Fibroblast of skin of back (primary cell): ENCODE results near the gene SLC30A9.

Source experiments
- DNase-seq: peaks from one replicate; pipeline ENCODE4 v3.0.0-alpha.2; 2013

The SLC30A9 gene

DNA sequence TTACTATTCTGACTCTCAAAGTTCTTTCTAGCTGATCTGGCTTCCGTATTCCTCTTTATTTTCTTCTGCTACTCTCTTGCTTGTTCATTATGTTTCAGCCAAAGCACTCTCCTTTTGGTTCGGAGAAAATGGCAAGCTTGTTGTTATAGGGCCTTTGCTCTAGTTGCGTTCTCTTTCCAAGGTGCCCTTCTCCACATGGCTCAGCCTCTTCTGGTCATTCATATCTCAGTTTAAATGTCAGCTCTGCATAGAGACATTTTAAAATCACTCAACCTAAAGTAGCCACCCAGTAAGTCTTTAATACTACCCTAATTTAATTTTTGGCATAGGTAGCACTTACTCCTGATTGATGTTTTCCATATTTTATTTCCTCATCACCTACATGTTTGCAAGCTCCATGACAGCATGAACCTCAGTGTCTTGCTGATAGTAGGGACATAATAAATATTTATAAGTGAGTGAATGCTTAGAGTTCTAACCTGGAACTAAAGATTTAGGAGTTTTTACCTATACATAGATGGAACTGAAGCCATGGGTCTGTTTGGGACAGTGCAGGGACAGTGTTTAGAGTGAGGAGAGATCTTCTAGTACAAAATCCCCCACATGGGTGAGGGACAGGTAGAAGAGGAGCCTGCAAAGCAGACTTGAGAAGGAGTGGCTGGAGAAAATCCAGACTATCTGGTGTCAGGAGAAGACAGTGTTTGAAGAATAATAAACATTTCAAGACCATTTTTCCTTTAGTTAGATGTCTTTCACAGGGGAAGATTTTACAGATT lies 17.9 kb downstream of the SLC30A9 start:
- no peak for DNase-seq

DNA sequence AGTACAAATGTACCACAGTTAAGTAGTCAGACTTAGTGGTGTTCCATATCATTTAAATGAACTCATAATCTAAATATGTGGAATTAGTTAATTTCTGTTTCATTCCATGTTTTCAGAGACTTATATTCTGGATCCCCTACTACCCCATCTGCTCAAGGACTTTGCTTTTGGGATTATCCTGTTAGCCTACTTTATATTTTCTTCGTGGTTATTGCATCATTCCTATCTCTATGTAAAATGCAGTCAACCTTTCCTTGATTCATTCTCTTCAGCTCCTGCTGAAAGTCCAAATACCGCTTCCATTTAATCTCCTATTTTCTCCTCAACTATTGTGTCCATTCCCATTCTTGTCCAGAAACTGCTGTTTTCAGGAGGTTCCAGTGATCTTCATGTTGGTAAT lies 25.1 kb downstream of the SLC30A9 start:
- no peak for DNase-seq

DNA sequence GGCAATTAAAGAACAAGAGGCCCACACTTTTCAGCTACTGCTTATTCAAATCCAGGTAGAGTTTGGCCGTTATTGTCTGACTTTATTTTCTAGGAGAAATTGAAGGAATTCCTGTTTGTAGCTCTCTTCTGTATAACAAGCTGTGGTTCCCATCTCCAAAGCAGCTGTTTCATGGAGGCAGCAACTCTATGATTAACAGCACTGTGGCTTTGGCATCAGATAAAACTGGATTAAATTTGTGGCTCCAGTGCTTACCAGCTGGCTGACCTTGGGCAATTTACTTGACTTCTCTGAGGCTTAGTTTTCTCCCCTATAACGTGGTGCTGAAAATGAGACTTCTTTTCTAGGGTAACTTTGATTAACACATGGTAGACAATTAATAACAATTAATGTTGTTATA lies 28.1 kb downstream of the SLC30A9 start:
- no peak for DNase-seq

DNA sequence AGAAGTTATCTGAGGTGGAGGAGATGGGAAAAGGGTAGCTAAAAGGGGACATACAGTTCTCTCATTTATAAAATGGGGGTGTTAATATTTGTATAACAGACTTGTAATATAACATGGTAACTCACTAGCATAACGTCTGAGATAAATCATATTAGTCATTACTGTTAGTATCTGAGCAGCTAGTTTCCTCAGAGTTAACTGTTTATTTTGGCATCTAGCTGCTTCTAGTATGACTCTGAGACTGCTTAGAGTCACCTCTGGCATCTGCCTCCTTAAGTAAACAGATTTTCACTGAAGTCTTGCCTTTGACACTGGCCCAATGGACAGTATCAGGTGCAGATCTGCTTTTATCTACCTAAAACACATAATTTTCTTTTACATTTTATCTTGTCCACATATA lies 58.1 kb downstream of the SLC30A9 start:
- DNase-seq, result peak; percentile 61

DNA sequence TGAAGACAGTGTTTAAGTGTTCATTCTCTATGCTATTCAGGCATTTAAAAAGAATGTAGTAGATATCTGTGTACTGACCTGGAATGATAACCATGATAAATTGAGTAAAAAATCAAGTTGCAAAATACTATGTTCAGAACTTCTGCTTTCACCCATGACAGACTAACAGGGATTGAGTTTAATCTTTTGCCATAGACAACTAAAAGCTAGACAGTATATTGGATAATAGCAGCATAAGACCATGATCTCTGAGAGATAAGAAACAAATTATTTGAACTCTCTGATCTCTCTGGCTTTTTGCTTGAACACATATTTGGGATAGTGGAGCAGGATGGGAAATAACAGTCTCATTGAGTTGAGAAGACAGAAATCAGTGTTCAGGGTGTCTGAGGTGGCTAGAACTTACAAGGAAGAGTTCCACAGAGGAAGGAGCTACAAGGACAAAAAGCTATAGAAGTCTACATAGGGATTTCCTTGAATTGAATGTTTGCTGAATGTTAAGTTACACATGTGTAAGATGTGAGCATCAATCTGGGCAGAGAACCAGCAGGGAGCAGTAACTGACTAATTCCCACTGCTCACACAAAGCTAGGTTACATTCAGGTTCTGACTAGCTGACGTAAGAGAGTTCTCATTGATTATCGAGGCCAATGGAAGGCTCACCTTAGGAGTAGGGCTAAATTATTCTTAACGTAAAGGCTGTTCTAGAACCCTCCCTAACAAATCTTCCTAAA lies 60.4 kb downstream of the SLC30A9 start:
- no peak for DNase-seq

DNA sequence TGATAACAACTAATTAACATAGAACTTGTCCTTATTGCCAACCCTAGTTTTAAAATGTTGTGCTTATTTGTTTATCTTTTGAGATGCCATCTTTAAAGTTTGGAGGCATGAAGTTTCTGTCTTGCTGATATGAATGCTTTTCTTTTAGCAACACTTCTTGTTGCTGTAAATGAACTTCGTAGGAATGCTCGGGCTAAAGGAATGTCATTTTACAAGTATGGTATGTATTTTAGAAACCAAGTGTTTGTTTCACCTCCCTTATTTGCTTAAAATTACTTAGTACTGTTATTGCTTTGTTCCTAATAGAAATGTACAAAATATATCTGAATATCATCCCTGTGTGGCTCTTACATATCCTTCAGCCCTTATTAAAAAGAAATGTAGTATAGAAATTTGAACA lies 76.1 kb downstream of the SLC30A9 start:
- no peak for DNase-seq

DNA sequence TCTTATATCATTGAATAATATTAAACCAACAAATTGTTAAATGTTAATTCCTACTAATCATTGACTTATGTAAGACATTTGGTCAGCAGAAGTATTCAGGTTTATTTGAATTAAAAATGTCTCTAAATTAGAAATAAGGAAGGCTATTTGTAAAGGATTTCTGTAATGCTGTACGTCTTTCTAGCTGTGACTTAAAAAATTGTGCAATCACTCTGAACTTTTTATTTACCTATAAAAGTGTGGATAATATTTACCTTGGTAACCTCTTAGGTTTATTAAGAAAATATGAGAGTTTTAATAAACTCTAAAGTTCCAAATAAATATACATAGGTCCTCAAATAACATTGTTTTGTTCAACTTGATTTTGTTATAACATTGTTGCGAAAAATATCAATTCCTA lies 76.9 kb downstream of the SLC30A9 start:
- no peak for DNase-seq

DNA sequence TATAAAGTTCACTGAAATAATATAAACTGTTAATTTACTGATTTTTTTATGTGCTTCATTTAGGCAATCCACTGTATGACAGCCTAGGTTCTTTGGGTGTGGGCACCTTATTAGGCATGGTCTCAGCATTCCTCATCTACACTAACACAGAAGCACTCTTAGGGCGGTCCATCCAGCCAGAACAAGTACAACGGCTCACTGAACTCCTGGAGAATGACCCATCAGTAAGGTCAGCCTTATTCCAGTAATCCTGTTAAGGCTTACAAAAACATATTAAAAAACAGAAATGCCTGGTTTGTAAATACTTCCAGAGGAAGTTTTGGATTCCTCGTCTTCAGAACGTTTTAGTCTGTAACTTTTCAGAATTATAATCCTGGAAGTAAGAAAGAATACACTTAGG lies 80.1 kb downstream of the SLC30A9 start:
- no peak for DNase-seq

DNA sequence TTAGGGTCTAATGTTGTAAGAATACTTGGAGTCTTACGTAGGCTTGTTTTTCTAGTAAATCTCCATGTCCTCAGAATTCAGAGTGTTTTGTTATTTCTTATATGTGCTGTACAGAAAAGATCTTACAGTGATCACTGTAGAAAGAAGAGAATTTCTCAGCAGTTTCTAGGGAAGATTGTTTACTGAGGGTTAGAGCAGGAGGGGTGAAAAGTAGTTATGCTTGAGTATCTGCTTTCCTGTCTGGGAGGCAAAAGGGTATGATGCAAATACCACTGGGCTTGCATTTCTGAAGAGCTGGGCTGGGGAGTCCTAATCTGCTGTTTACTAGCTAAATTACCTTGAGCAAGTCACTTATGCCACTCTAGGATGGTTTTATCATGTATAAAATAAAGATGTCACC lies 84.0 kb downstream of the SLC30A9 start:
- DNase-seq, result no peak

DNA sequence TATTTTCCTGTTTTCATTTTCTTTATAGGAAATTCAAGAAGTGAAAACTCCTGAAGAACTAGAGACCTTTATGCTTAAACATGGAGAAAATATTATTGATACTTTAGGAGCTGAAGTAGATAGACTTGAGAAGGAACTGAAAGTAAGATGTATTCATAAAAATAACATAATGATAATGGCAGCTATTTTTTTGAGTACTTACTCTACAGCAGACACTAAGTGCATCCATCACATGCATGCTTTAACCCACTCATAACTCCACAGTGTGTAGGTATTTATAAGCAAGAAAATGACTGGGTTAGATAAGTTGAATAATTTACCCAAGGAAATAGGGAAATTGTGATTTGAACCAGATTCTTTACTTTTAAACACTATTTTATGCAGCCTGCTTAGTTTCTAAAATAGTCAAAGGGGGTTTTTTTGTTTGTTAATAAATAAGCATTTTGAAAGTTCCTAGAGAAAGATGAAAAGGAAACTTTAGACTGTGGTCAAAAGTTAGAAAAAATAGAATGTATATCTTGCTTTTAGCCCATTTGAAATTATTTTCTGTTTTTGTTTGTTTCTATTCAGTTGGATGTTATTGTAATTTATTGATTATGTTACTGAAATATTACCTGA lies 88.0 kb downstream of the SLC30A9 start:
- no peak for DNase-seq

DNA sequence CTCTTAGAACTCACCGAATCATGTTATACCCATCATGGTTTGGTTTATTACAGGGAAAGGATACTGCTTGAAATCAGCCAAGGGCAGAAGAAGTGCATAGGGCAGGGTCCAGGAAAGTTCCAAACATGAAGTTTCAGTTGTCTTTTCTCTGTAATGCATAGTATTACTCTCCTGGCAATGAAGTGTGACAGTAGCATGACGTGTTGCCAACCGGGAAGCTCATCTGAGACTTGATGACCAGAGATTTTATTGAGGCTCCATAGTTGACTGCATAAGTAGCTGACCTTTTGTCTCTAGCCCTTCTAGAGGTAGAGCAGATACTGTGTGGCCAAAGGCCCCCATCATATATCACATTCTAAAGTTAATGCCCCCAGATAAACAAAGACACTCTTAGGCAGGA lies 90.0 kb downstream of the SLC30A9 start:
- no peak for DNase-seq

DNA sequence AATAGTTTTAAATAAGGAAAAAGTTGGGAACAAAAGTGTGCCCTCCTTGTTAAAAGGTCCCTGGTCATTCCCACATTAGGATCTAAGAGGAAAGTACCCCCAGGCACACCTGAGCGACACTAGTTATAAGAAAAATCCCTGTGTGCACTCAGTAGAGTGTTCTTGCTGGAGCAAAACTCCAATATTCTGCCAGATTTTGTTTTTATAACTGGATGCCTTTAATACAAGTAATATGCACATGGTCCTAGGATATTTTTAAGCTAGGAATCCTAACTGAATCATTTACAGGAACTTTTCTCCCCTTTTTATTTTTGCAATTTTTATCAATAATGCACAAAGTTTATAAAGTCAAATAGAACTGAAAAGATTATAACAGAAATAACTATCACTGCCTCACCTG lies 93.5 kb downstream of the SLC30A9 start:
- peak; percentile 49 for DNase-seq

DNA sequence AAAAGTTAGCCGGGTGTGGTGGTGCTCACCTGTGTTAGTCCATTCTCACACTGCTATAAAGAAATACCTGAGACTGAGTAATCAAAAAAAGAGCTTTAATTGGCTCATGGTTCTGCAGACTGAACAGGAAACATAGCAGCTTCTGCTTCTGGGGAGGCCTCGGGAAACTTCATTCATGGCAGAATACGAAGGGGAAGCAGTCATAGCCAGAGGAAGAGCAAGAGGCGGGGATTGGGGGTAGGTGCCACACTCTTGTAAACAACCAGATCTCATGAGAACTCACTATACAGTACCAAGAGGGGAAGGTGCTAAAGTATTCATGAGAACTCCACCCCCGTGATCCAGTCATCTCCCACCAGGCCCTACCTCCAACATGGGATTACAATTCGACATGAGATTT lies 98.1 kb downstream of the SLC30A9 start:
- DNase-seq, result no peak

DNA sequence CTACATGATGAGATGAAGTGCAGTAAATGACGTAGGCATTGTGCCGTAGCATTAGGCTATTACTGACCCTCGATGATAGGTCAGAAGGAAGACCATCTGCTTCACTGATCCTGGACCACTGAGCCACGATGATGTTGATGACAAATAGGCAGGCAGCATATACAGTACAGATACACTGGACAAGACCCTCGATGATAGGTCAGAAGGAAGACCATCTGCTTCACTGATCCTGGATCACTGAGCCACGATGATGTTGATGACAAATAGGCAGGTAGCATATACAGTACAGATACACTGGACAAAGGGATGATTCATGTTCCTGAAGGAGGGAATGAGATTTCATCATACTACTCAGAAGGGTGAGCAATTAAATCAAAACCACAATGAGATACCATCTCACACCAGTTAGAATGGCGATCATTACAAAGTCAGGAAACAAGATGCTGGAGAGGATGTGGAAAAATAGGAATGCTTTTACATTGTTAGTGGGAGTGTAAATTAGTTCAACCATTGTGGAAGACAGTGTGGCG lies 111.2 kb downstream of the SLC30A9 start:
- no peak for DNase-seq

DNA sequence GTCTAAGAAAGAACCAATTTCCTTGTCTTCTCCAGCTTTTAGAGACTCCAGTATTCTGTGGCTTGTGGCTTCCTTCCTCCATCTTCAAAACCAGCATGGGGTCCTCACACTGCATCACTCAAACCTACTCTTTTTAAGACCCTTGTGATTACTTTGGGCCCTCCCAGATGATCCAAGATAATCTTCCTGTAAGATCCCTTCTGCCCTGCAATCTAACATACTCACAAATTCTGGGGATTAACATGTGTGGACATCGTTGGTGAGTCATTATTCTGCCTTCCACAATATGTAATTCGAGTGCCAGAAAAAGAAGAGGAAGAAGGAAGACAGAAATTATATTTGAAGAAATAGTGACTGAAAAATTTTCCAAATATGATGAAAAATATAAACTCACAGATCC lies 114.2 kb downstream of the SLC30A9 start:
- peak; percentile 8 for DNase-seq

DNA sequence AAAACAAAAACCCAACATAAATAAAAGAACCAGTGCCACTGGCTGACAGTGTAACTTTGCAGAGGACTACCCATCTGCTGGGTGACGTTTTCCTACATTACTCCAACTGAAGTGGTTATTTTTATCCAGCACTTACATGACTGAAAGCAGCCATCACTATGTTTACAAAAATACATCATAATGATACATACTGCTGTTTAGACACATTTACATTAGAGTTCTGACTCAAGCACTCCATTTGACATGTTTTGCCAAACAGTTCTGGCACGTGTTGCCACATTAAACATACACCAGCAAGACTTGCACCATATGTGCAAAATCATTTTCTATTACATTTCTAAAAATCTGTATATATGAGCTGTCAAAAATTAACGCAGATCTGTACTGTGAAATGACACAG lies 122.5 kb downstream of the SLC30A9 start:
- DNase-seq, result no peak

DNA sequence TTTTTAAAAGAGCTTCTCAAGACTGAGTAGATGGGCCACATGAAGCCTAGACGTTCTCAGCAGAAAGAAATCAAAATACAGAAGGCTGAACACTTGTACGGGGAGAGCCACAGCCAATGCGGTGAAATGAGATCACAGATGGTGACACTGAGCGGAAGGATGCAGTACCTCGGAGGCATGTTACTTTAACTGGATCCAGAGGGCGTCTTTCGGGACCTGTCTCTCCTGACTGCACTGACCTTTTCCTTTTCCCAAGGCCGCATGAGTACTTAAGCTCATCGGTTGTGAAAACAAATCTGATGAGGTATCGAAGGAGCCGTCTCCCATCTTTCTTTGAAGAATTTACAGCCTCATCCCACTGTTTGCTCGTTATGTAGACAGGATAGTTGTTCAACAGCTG lies 129.6 kb downstream of the SLC30A9 start:
- DNase-seq, result no peak

DNA sequence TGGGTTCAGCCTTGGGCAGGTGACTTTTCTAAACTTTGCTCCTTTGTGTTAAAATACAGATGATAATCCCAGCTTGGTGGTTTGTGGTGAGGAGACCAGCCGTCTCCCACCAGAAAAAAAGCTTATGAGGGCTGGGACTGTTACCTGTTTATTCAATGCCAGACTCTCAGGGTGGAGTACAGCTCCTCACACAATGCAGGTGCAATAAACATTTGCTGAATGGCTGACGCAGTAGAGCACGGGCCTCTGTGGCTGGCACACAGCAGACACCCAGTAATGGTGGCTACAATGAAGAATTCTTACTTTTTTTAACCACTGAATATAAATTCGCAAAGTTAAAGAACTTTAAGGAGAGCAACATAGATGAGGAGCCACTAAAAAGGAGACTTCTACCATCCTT lies 131.9 kb downstream of the SLC30A9 start:
- DNase-seq, result no peak

DNA sequence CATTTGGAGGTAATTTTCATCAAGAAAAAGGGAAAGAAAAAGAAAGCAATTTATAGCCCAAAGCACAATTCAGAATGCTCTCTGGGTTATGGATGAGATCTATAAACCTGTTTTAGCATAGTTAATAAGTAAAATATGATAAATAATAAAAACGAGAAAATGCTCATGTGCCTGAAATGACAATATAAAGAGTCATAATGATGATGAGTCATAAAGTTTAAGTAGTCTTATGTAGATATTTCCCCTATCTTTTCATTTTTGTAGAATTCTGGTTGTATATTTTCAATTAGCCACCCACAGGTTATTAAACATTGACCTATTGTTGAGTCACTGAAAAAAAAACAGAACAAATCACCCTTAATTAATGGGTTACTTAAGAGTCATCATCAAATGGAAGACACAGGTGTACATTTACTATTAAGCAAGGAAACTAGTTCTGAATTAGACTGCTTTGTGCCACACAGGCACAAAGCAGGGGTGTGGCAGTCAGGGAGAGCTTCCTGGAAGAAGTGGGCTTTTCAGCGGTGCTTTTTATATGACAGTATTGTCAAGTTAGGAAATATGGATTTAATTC lies 132.8 kb downstream of the SLC30A9 start:
- no peak for DNase-seq

DNA sequence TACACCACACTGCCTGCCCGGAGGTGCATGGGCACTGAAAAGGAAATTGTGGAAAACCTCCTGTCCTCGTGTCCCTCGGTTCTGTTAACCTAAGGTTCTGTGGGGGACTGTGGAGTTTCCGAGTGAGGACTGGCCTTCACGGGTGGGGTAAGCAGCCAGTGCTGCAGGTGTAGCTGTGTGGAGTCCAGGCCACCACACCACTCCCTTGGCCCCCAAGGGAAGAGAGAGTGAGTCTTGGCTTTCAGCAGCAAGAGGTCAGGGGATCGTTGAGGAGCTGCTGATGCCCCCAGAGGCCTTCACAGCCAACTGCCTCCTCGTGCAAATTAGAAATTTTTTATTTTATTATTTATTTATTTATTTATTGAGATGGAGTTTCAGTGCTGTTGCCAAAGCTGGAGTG lies 141.8 kb downstream of the SLC30A9 start:
- DNase-seq, result no peak

DNA sequence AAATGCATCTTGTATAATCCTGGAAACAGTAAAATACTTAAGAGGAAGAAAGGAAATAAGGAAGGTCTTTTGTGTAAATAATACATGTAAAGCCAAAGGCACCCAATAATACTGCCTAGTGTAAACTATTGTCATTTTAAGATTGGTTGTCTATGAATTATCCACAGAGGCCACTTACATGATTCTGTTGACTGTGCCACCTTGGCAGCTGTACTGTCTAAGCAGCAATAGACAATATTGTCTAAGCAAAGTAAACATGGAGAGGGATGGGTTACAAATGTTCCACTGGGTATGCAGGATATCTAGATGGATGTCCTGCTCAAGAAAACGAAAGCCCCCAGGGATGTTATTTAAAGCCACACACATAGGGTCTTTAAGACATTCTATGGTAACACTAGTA lies 142.7 kb downstream of the SLC30A9 start:
- DNase-seq, result no peak

DNA sequence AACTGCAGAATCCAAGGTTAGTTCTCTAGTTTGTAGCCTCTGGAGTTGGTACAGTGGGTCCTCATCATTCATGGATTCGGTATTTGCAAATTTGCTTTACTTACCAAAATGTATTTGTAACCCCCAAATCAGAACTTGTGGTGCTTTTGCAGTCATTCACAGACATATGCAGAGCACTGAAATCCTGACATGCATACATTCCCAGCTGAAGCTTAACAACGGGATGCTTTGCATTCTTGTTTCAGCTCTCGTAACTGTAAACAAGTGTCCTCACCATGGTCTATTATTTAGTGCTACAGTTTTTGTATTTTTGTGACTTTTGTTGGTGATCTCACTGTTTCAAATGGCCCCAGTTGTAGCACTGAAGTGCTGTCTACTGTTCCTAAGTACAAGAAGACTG lies 146.0 kb downstream of the SLC30A9 start:
- no peak for DNase-seq
